A549 (cell line): ENCODE measurements around the gene GBE1. TPM values are rescaled to one million over a fixed set of nuclear protein-coding genes. Genes with fewer than 3 reads are reported as not detected.

Experiments used
- ATAC-seq, 2 experiments: fragments of 200-7000 bp in 1 of 2; fragments of >200 bp in 1 of 2; cut with Nextera tagmentation in 1 of 2; cut with Tn5 transposase in 1 of 2; 3 replicates each; pipeline versions ENCODE4 v1.8.0 to v1.9.1; 2018 to 2020; ENCODE audit warnings: mild to moderate bottlenecking in 1 of 2, moderate library complexity in 1 of 2
- CTCF ChIA-PET: fragments of 300-600 bp; sonication (Branson Sonifier 250); formaldehyde crosslinking; extraction: SDS; loops from one replicate; lab custom pipeline; 2021; ENCODE audit warnings: antibody characterized with exemption, inconsistent platforms; lab: Yijun Ruan, JAX
- POLR2A ChIA-PET: fragments of 350-600 bp; formaldehyde crosslinking; extraction: SDS; loops from one replicate; lab custom pipeline; 2021; ENCODE audit warnings: antibody characterized with exemption, inconsistent platforms; lab: Yijun Ruan, JAX
- DNase-seq, 2 experiments: peaks; one replicate each; pipeline versions ENCODE4 v3.0.0 to v3.0.0-alpha.2; 2011 to 2016; ENCODE audit warnings: low read depth in 1 of 2, low spot score in 1 of 2
- FAIRE-seq: peaks from 2 replicates; lab custom pipeline; 2011; peaks lifted over from hg19 to GRCh38; lab: Jason Lieb, UNC
- H3K27ac ChIP-seq, 2 experiments: fragments of >200 bp; sonication (Bioruptor Twin); formaldehyde crosslinking; 3 replicates each; pipeline ENCODE4 v1.5.1; 2016 to 2017
- H3K4me1 ChIP-seq: fragments of >200 bp; sonication (Bioruptor Twin); formaldehyde crosslinking; 3 replicates; pipeline ENCODE4 v1.6.1; 2016
- H3K4me2 ChIP-seq: fragments of >200 bp; sonication (Bioruptor Twin); formaldehyde crosslinking; 3 replicates; pipeline ENCODE4 v1.6.1; 2016
- H3K4me3 ChIP-seq: fragments of >200 bp; sonication (Bioruptor Twin); formaldehyde crosslinking; 3 replicates; pipeline ENCODE4 v1.5.1; 2016
- H3K9me3 ChIP-seq: fragments of >200 bp; sonication (Bioruptor Twin); formaldehyde crosslinking; 3 replicates; pipeline ENCODE4 v1.6.1; 2016
- CTCF ChIP-seq: fragments of >200 bp; sonication (Bioruptor Twin); formaldehyde crosslinking; IDR thresholded peaks from 3 replicates; pipeline ENCODE4 v1.5.1; 2016
- E2F6 ChIP-seq: IDR thresholded peaks from 2 replicates; pipeline ENCODE4 v1.6.1; 2012; ENCODE audit warnings: low read depth, borderline replicate concordance
- EHF ChIP-seq: fragments of 250-450 bp; sonication (Bioruptor Pico); IDR thresholded peaks from 2 replicates; pipeline ENCODE4 v1.5.0; 2020; ENCODE audit warnings: mild to moderate bottlenecking
- FOSB ChIP-seq: fragments of 250-450 bp; sonication (Bioruptor Pico); IDR thresholded peaks from 2 replicates; pipeline ENCODE4 v1.5.0; 2020; ENCODE audit warnings: mild to moderate bottlenecking, moderate library complexity
- FOSL2 ChIP-seq, 2 experiments: fragments of 450-650 bp in 1 of 2; fragments of >200 bp in 1 of 2; sonication (Bioruptor Twin) in 1 of 2; formaldehyde crosslinking; IDR thresholded peaks; 2 replicates each; pipeline versions ENCODE4 v1.5.0 to v1.6.1; 2016 to 2020; ENCODE audit warnings: mild to moderate bottlenecking in 1 of 2, moderate library complexity in 1 of 2
- FOXS1 ChIP-seq: fragments of 250-450 bp; sonication (Bioruptor Pico); IDR thresholded peaks from 2 replicates; pipeline ENCODE4 v1.5.0; 2020; ENCODE audit warnings: mild to moderate bottlenecking, moderate library complexity
- GATA3 ChIP-seq: IDR thresholded peaks from 2 replicates; pipeline ENCODE4 v1.6.1; 2012; ENCODE audit warnings: borderline replicate concordance
- HES2 ChIP-seq: fragments of >200 bp; sonication (Bioruptor Twin); formaldehyde crosslinking; IDR thresholded peaks from 2 replicates; pipeline ENCODE4 v1.6.1; 2016
- HEYL ChIP-seq: fragments of 250-450 bp; sonication (Bioruptor Pico); IDR thresholded peaks from 2 replicates; pipeline ENCODE4 v1.8.0; 2021; ENCODE audit warnings: mild to moderate bottlenecking, moderate library complexity
- HOXB13 ChIP-seq: fragments of 250-450 bp; sonication (Bioruptor Pico); IDR thresholded peaks from 2 replicates; pipeline ENCODE4 v1.5.0; 2020; ENCODE audit warnings: low read depth, mild to moderate bottlenecking, moderate library complexity
- JUNB ChIP-seq: fragments of >200 bp; sonication (Bioruptor Twin); formaldehyde crosslinking; IDR thresholded peaks from 2 replicates; pipeline ENCODE4 v1.6.1; 2016
- MYC ChIP-seq: IDR thresholded peaks from 2 replicates; pipeline ENCODE4 v1.6.1; 2012; ENCODE audit warnings: mild to moderate bottlenecking, inconsistent platforms, low read length, improper control_type of control experiment, borderline replicate concordance
- NPAS2 ChIP-seq: fragments of 250-450 bp; sonication (Bioruptor Pico); IDR thresholded peaks from 2 replicates; pipeline ENCODE4 v1.8.0; 2022; ENCODE audit warnings: mild to moderate bottlenecking, moderate library complexity, borderline replicate concordance
- RNF2 ChIP-seq: fragments of 200-600 bp; sonication (generic); IDR thresholded peaks from 2 replicates; pipeline ENCODE4 v1.6.1; 2016; ENCODE audit warnings: low read depth, mild to moderate bottlenecking, antibody characterized with exemption, moderate library complexity, borderline replicate concordance
- SMC3 ChIP-seq: fragments of >200 bp; sonication (Bioruptor Twin); formaldehyde crosslinking; IDR thresholded peaks from 3 replicates; pipeline ENCODE4 v1.6.1; 2018; ENCODE audit warnings: inconsistent platforms
- SREBF2 ChIP-seq: fragments of 450-650 bp; IDR thresholded peaks from 2 replicates; pipeline ENCODE4 v1.6.1; 2014; ENCODE audit warnings: mild to moderate bottlenecking, moderate library complexity
- USF2 ChIP-seq: fragments of 450-650 bp; IDR thresholded peaks from 2 replicates; pipeline ENCODE4 v1.6.1; 2014; ENCODE audit warnings: antibody characterized with exemption
- ZC3H11A ChIP-seq: fragments of 450-650 bp; IDR thresholded peaks from 2 replicates; pipeline ENCODE4 v1.6.1; 2014; ENCODE audit warnings: antibody characterized with exemption, mild to moderate bottlenecking
- WGBS: methylation state at CpG from one replicate; pipeline ENCODE4 v1.1.6; 2017; ENCODE audit errors: missing lambda C conversion rate; 5-methylcytosine and 5-hydroxymethylcytosine counted together
- polyA plus RNA-seq, 4 experiments: library from polyadenylated mRNA; depleted of rRNA in 3 of 4; stranded (reverse); fragments of >200 nt; fragmentation: RNase III in 1 of 4; extraction: RNeasy Plus Mini Kit Qiagen cat#74134 plus additional on column Dnase treatment in 1 of 4; gene quantifications; 2 replicates in 3 of 4; 3 replicates in 1 of 4; pipeline ENCODE4 v1.2.3, GENCODE V29; 2011 to 2017
- TF ChIP-seq, protein P1 (sequence below): fragments of 150-350 bp; IDR thresholded peaks from 2 replicates; pipeline ENCODE4 v1.6.1; 2014; ENCODE audit warnings: low read depth, mild to moderate bottlenecking, low read length

GBE1 gene
- polyA plus RNA-seq, 2 of the 4 experiments (the other 2 are of a cell fraction): 39.5 to 55.0 TPM

DNA sequence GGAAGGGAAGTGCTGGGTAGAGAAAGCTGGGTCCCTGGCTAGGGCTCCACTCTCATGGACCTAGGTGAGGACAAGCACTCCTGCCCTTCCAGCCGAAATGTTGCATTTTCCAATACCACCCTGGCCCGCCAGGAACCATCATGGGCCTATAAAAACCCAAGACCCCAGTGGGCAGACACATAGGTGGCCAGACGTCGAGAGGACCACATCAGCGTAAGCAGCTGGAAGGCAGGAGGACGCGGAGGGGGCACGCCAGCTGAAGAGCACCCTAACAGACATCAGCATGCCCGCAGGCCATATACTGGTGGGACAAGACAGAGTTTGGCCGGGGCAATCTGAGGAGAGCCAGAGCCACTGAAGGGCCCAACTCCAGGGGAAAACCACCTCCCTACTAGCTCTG, 98.3 kb downstream of the GBE1 start:
- WGBS: 93% methylated on average over 10 of the region's 10 CpGs
- no peak overlapping the region for H3K4me2 ChIP-seq
- H3K9me3 ChIP-seq: no peaks in the 10 kb centered on the region
- ATAC-seq (no peak; a peak in 1 of 6 replicates), DNase-seq (no peak)
- H3K4me1 ChIP-seq: peaks cover 19% of the 10 kb centered on the region; the same call in 2 of the 3 replicates
- TF ChIP-seq, protein P1, sequence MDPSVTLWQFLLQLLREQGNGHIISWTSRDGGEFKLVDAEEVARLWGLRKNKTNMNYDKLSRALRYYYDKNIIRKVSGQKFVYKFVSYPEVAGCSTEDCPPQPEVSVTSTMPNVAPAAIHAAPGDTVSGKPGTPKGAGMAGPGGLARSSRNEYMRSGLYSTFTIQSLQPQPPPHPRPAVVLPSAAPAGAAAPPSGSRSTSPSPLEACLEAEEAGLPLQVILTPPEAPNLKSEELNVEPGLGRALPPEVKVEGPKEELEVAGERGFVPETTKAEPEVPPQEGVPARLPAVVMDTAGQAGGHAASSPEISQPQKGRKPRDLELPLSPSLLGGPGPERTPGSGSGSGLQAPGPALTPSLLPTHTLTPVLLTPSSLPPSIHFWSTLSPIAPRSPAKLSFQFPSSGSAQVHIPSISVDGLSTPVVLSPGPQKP: no peak
- TF ChIP-seq SMC3: no peak
- no peak for TF ChIP-seq JUNB
- no peak for TF ChIP-seq ZC3H11A
- TF ChIP-seq HES2: no peak
- no peak for TF ChIP-seq SREBF2
- TF ChIP-seq, all 56 proteins: peak for 0
- CTCF ChIA-PET: interaction anchor here (0.6 to 1.7 kb wide), 2 partner anchors 468 to 469 kb away, joined by 3 to 5 read pairs; no protein-coding TSS in a partner anchor
- no peak overlapping the region for H3K4me3 ChIP-seq
- H3K27ac ChIP-seq: no peak overlapping the region; a peak in 1 of 6 replicates
- POLR2A ChIA-PET: no interaction called here
- FAIRE-seq: no peak

- no peak overlapping the region for H3K27ac ChIP-seq
- FAIRE-seq (no peak), DNase-seq (no peak), ATAC-seq (no peak)
- 88% methylated on average over 1 of the region's 1 CpG for WGBS
- H3K4me2 ChIP-seq: no peak overlapping the region
- no peak overlapping the region for H3K4me3 ChIP-seq
- POLR2A ChIA-PET: no interaction called here
- no peak for TF ChIP-seq EHF (CRISPR knock-in tag)
- TF ChIP-seq RNF2: no peak
- no peak for TF ChIP-seq HEYL (CRISPR knock-in tag)
- TF ChIP-seq, all 56 proteins: peak for 0
- Histone ChIP-seq H3K4me1 (peaks cover 7% of the 10 kb centered on the region; the same call in 1 of the 3 replicates), H3K9me3 (no peaks in the 10 kb centered on the region)
- CTCF ChIA-PET: no interaction called here
These were observed 101.4 kb downstream of the GBE1 start for GRCh38 chr3:81660036-81660435.

GRCh38 chr3:81658322-81658997, 103.0 kb downstream of the GBE1 start:
- H3K9me3 ChIP-seq: no peaks in the 10 kb centered on the region

More at GRCh38 chr3:81658322-81658997, 103.0 kb downstream of the GBE1 start:
- H3K4me1 ChIP-seq: peaks cover 7% of the 10 kb centered on the region; the same call in 1 of the 3 replicates
- POLR2A ChIA-PET: no interaction called here
- WGBS: 67% methylated on average over 3 of the region's 3 CpGs
- TF ChIP-seq E2F6 (no peak), JUNB (no peak), CTCF (no peak), MYC (no peak), GATA3 (no peak), HOXB13 (CRISPR knock-in tag) (no peak), USF2 (no peak), FOSL2 (IDR thresholded peaks at IDR 0.05) (no peak), FOSL2 (CRISPR knock-in tag; IDR thresholded peaks at IDR 0.05) (no peak), FOSB (CRISPR knock-in tag) (no peak), NPAS2 (no peak), FOXS1 (CRISPR knock-in tag) (no peak)
- TF ChIP-seq, all 56 proteins: peak for 0
- CTCF ChIA-PET: interaction anchor here (0.9 to 1.5 kb wide), 2 partner anchors 9 to 251 kb away, joined by 3 to 4 read pairs; no protein-coding TSS in a partner anchor
- DNase-seq: no peak
- Histone ChIP-seq H3K4me3 (no peak overlapping the region), H3K4me2 (no peak overlapping the region), H3K27ac (no peak overlapping the region)
- no peak for FAIRE-seq
- ATAC-seq: no peak
